Measurements from ENCODE around the gene EYS.
"Not testable (repeated sequence)": the region's sequence is repeated elsewhere in the genome, so short reads cannot be mapped to it uniquely, and the experiment has no call there.

Gene EYS

DNA sequence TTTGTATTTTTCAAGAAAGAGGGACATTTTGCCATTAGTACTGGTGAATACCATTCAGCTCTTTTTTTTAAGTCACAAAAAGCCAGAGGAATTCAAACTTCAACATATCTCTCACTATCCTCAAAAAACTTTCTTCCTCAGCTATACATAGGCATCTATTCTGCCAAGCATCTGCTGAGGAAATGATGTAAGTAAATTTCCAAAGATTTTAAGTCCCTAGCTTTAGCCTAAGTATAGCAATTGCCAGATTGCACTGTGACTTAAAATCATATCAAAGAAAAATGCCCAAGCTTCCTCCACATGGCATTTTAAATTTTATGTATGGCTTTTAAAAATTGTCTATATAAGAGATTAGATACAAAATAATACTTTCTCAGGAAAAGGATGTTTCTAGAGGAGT, 237.4 kb downstream of the EYS start:
- no peak for DNase-seq (ENCODE audit: low read depth in 2 of 2, low spot score in 1 of 2)

DNA sequence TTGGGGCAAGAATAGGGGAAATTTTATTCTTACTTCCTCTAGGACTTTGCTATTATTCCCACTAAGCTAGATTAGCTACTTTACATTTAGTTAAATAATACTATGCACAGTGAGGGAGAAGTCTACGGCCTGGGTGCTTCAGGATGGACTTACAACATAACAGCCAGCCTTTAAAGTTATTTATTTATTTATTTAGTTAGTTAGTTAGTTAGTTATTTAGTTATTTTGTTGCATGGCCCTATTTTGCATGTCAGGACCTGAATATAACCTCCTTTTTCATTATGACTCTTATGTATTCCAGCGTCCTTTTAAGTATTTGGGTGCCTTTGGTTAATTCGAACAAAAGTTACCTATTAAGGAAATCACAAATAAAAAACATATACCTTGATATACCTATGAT, 238.7 kb downstream of the EYS start:
- DNase-seq (ENCODE audit: low read depth in 2 of 2, low spot score in 1 of 2): no peak

DNA sequence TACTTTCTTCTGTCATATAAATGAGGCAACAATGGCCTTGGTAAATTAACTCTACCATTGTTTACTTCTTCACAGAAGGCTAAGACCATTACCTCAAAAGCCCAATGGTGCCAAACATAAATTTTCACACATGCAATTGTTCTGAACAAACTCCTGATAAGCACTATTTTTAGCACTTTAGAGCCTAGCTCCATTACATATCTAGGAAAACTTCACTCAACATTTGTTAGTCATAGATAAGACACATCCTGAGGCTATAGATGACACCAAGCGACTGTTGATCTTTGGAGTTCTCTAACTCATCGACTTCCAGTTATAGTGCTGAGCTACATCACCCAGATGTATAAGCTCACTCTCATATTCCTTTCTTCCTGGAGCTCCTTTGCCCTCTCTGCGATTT, 245.9 kb downstream of the EYS start:
- no peak for DNase-seq (ENCODE audit: low read depth in 2 of 2, low spot score in 1 of 2)

DNA sequence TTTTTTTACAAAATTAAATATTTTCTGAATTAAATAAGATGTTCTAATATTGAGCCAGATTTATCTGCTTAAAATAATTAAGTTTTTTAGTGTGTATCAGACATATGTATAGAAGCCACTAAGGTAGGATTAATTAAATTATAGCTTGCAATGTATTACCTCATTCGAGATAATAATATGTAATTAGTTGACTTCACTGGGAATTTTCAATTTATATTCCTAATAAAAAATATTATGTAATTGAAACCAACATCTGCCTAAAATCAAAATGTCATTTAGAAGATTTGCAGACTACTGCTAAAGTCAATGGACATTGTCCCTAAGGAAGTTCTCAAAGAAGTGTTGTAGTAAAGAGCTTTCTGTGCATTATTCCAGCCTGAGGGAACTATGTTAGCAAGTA, 254.7 kb downstream of the EYS start:
- no peak for DNase-seq (ENCODE audit: low read depth in 2 of 2, low spot score in 1 of 2)

DNA sequence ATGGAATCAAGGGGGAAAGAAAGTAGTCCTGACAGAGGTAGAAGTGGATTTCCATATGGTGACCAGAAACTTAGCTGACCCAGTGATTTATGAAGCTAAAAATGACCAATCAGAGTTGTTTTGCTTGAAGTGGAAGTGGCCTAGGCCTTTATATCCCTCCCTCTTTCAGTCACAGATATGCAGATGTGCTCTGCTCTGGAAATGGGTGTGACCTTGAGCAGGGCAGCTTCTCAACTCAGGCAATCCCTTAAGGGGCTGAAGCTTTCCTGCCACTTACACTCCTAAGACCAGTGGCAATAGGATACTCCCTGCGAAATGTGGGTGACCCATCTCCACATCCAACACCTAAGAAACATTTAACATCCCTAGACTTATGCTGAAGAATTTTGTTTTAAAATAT, 256.6 kb downstream of the EYS start:
- no peak for DNase-seq (ENCODE audit: low read depth in 2 of 2, low spot score in 1 of 2)

DNA sequence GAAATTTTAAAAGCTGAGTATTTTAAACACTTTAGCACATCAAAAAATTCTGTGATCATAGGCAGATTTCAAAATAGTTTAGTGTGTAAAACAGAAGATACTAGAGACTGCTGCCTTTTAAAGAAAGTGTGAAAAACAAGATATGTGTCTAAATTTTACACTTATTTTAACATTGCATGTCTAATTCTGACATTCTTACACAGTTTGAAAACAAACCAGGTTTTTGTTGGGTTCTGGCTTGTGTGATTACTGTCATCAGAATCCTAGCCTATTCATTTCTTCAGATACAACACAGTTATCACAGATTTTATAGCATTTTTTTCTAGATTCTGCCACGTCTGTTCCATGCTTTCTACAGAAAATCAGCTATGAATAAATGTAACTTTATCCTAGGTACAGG, 257.1 kb downstream of the EYS start:
- no peak for DNase-seq (ENCODE audit: low read depth in 2 of 2, low spot score in 1 of 2)

DNA sequence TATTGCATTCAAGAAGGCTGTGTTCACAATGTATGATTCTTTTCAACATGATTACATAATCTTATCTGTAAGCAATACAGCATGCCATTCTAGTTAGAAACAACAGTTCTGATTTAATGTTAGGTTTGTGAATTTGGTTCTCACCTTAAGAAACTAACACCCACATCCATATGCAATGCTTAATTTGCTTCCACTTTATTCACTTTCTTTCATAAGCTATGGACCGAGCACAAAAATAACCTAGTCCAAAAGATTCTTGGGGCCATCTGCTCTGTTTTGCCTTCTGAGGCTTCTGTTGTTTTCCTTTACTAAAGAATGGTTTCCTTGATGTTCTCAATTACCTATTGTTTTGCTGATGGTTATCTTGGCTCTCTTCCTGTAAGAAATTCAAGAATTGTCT, 258.2 kb downstream of the EYS start:
- DNase-seq (ENCODE audit: low read depth in 2 of 2, low spot score in 1 of 2): no peak

DNA sequence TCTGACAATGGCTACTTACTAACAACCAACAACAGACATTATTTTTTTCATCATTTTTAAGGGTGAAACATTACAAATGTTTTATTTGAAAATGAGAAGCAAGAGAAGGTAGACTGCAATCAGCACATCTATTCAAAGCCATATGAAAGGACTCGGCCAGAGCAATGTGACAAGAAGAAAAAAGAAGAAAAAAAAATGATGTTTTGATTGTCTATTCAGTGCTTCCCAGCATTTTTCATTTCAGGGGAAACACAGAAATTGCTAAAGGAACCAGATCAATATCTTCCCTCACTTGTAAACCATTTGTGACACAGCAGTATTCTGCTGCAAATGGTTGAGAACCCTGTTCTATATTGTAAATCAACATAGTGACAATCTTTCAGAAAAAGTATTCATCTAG, 270.7 kb downstream of the EYS start:
- DNase-seq (ENCODE audit: low read depth in 2 of 2, low spot score in 1 of 2): no peak

DNA sequence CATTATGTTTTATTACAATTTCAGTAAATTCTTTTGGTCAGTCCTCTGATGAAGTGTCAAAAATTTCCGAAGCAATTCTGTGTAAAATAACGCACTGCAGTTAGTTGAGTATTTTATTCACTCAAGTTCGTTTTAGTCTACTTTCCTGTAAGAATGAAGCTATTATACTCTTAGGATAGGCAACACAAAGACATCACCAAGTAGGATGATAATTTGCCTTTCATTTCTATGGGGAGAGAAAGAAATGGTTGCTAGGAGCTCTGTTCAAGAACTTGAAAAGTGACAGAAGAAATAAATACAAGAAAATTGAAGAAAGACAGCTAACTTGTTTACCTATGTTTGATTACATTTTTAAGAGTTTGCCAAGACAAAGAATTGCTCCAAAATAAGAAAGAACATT, 290.4 kb downstream of the EYS start:
- DNase-seq (ENCODE audit: low read depth in 2 of 2, low spot score in 1 of 2): no peak

DNA sequence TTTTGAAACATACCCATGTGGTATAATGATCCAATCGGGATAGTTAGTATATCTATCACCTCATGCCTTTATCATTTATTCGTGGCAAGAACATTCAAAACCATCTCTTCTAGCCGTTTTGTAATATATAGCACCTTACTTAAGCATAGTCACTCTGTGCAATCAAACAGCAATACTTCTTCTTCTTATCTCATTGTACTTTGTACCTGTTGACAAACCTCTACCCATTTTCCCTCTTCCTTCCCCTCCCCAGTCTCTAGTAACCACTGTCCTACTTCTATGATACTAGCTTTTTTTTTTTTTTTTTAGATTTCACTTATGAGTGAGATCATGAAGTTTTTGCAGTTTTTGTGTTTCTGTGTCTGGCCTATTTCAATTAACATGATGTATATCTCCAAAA, 296.7 kb downstream of the EYS start:
- no peak for DNase-seq (ENCODE audit: low read depth in 2 of 2, low spot score in 1 of 2)

DNA sequence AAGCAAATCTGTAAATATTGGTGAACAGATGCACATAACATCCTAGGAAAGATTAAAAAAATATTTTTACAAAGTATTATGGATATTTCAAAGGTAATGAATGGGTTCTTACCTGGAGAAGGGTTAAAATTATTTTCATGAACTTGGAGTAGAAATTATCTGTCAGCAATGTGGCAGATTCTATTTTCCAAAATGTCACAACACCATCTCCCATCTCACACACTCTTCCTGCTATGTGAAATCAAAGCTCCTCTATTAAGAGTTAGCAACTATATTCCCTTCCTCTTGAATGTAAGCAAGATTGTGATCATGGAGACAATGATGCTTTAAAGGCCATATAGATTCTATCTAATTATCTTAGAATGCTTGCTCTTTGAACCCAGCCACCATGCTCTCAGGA, 304.5 kb downstream of the EYS start:
- DNase-seq (ENCODE audit: low read depth in 2 of 2, low spot score in 1 of 2): no peak

DNA sequence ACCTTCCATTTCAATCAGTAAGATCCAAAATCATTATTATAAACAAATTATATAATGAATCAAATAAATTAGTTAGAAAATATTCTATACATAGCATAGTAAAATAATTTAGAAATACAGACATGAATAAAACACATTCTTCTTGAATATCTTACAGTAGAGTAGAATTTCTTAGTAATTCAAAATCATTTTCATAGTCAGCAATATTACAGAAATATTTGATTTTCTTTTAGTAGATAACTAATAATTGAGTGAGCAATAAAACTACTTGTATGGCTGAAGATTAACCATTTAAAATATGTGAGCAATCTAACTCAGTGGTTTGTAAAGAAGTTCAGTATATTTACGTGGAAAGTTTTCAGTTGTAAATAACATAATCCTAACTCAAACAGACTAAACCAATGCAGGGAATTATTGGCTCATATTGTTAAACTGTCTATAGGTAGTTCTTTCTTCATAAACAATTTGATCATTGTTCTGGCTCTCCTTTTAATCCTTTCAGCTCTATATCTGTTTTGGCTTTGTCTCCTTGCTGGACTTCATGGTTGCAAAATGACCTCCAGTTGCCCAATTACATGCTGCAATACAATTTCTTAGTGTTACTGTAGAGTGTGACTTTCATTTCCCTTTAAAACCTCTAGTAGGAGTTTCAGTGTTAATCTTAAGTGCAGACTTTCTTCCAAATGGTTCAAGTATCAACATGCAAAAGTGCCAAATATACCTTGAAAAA, 307.5 kb downstream of the EYS start:
- DNase-seq (ENCODE audit: low read depth in 2 of 2, low spot score in 1 of 2): no peak

DNA sequence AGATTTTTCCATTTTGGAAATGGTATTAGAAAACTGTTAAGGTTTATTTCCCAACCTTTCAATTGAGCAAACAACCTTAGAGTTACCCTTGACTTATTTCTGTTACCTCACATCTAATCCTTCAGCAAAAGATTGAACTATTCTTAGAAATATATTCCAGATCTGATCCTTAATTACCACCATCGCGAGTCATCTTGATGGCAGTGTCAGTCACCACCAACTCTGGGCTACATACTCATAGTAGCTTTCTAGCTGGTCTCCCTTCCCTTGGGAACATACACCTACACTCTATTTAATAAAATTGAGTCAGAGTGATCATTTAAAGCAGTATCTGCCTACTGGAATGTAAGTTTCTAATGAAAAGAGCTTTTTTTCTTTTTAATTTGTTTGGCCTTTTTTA, 308.2 kb downstream of the EYS start:
- no peak for DNase-seq (ENCODE audit: low read depth in 2 of 2, low spot score in 1 of 2)

DNA sequence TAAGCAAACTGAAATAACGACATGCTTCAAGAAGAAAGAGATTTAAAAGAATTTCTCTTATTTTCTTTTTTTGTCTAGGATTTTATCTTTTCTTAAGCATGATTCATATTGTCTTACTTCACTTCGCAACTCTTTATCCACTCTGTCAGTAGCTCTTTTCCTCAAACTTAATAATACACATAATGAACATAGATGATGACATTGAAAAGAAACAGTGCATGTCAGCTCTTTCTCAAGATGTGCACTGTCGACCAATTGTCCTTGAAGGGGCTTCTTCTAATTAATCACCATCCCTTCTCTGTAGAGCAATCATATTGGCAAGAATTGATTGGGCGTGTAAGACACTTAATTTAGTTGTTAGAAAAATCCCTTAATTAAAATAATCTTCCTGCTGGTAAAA, 356.5 kb downstream of the EYS start:
- no peak for DNase-seq (ENCODE audit: low read depth in 2 of 2, low spot score in 1 of 2)

DNA sequence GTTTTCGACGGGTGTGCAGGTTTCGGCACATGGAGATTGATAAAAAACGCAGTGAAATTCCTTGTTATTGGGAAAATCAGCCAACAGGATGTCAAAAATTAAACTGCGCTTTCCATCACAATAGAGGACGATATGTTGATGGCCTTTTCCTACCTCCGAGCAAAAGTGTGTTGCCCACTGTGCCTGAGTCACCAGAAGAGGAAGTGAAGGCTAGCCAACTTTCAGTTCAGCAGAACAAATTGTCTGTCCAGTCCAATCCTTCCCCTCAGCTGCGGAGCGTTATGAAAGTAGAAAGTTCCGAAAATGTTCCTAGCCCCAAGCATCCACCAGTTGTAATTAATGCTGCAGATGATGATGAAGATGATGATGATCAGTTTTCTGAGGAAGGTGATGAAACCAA, 404.4 kb downstream of the EYS start:
- DNase-seq (ENCODE audit: low read depth in 2 of 2, low spot score in 1 of 2): not testable (repeated sequence)

DNA sequence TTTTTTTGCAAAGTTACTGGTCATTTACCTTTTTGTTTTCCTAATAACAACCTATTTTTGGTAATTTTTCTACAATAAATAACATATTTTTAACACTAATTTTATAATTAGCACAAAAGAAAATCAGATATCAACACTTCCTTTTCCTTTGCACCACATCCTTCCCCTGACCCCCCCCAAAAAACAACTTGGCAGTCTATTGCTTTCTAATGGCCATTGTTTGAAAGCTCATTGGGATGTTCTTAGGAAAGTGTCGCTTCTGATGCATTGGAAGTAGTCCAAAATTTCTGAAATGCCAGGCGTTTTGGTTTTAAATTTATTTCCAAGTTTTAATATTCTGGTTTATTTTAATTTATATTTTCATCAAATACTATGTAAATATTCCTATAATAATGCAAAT, 407.8 kb downstream of the EYS start:
- DNase-seq (ENCODE audit: low read depth in 2 of 2, low spot score in 1 of 2): no peak

DNA sequence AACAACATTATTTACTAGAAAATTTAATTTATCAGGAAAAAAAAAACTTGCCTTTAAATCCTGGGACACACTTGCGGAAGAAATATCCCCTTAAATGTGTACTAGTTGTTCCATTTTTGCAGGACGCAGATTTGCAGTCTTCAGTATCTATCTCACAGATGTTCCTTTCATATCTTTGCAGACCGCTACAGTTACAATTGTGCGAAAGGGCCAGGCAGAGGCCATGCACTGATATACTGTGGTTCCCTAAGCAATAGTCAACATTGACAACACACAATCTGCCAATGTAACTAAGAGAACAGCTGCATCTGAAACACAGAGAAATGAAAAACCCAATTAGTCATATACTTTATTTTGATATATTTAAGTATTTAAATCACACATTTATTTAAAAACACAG, 411.2 kb downstream of the EYS start:
- DNase-seq (ENCODE audit: low read depth in 2 of 2, low spot score in 1 of 2): no peak

DNA sequence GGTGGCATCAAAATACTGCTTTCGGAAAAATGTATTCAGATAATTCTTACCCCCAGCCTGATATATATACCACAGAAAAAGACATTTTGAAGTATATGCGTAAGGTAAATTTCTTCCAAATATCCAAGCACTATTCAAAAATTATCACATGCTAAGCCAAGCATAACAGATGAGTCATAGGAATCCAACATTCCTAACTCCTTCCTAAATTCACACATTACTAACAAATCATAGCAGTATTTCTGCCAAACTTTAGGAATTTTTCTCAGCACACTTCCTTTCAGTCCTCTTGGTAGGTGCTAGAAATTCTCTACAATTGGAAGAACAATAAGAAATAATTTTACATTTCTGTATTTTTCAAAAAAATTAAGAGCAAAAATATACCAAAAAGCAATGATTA, 417.5 kb downstream of the EYS start:
- DNase-seq (ENCODE audit: low read depth in 2 of 2, low spot score in 1 of 2): no peak

DNA sequence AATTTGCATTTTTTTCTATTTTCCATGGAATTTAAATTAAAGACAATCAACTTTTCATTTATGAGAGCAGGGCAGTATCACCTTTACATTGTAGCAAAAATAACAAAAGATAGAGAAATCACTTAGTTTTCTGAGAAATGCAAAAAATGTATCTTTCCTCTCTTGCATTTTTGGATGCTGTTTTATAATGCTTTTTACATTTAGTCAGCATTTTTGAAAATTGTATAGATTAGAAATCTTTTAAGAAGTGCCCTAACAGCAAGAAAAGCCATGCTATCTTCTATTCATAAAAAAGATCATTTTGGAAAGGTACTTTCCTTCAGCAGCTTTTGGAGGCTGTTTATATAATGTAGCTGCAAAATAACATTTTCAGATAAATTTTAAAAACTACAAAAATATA, 421.8 kb downstream of the EYS start:
- no peak for DNase-seq (ENCODE audit: low read depth in 2 of 2, low spot score in 1 of 2)

DNA sequence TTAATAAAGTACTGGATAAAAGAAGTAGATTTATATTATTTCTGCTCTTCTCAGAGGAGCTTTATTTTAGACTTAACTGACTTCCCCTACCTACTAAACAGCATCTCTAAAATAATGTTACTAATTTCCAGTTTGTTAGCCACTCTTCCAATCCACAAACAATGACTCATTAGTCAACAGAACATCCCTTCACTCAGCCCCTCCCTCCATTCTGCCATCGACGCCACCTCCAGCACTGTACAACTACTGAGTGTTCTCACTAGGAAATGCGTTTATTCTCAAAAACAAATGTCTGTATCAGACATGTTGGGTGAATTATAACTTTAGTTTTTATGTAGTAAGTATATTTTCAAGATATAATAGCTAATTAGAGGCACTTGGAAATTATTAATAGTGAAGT, 427.0 kb downstream of the EYS start:
- no peak for DNase-seq (ENCODE audit: low read depth in 2 of 2, low spot score in 1 of 2)

DNA sequence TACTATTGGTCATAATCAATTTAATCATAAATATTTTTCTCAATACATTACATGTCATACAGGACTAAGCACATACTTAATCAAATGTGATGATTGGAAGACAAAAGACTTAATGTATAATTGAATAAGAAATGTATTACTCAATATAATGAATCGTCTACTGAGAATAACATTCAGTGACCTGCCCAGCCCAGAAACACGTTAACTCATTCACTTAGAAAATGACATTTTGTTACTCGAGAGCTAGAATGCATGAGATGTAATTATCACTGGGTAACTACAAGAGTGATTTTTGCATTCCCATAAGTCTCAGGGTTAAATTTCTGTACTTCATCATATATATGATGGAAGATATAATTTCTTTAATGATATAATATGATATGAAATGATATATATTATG, 444.8 kb downstream of the EYS start:
- no peak for DNase-seq (ENCODE audit: low read depth in 2 of 2, low spot score in 1 of 2)

DNA sequence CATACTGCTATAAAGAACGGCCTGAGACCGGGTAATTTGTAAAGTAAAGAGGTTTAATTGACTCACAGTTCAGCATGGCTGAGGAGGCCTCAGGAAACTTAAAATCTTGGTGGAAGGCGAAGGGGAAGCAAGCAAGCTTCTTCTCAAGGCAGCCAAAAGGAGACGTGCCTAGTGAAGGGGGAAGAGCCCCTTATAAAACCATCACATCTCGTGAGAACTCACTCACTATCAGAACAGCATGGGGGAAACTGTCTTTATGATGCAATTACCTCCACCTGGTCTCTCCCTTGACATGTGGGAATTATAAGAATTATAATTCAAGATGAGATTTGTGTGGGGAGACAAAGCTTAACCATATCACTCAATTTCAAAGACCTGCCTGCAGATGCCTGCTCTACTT, 447.0 kb downstream of the EYS start:
- no peak for DNase-seq (ENCODE audit: low read depth in 2 of 2, low spot score in 1 of 2)

DNA sequence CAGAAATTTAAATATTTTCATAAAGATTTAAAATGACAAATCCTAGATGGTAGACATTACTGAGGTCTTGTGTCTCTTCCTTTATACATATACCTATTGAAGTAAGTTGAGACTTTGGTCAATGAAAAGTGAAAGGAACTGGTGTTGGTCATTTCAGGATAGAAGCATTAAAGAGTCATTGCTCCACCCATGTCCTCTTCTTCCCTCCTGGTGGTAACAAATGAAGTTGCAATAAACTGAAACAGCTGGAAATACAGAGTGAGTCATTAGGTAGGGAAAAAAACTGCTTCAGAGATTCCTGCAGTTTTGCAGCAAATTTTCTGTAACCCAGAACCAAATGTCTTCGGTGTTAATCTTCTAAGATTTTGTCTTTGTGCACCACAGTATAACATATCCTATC, 448.0 kb downstream of the EYS start:
- DNase-seq (ENCODE audit: low read depth in 2 of 2, low spot score in 1 of 2): no peak

DNA sequence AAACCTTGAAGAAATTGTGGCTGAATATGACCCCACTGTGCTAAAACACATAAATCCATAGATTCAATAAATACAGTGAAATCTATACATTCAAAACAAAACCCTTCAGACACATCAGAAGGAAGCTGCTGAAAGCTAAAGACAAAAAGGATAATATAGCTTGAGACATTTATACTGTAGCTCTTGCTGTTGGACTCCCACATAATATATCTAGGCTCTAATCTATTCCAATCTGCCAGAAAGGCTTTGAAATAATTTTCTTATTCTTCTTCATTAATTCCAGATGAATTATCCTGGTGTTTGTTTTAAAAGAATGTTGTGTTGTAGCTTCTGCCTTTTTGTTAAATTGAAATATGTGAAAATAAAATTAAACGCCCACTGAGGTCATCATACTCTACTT, 454.0 kb downstream of the EYS start:
- no peak for DNase-seq (ENCODE audit: low read depth in 2 of 2, low spot score in 1 of 2)

All from stimulated activated CD8-positive, alpha-beta memory T cell treated with anti-CD3 and anti-CD28 coated beads, Interleukin-4, amount 100 ng/mL, for 4 hours (primary cell).